ENCODE measurements around the gene MCF2L. TPM values are rescaled to one million over a fixed set of nuclear protein-coding genes. Genes with fewer than 3 reads are reported as not detected.

Gene MCF2L
- total RNA-seq, 1 experiment from 2014 or later = 9.5 TPM

DNA sequence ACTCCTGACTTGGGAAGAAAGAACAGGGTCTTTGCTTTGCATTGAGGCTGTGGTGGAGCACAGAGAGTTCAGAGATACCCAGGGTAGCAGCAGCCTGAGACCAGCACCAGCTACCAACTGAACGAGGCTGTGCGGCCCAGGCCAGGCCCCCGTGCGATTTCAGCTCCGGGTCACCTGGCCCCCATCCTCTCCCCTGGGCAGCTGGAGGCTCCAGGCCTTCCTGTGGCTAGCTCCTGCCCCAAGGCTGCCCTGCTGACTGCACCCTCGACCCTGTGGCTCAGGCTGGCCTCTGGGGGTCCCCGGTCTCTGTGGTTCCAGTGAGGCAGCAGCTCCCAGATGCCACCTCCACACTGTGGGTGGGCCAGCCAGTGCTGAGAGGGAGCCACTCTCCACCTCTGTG is 52.8 kb downstream of the MCF2L start:
- Histone ChIP-seq H3K4me3 (ENCODE audit: low read depth, low read length, poor library complexity, severe bottlenecking) (no peak overlapping the region), H3K27ac (ENCODE audit: low read depth, low read length, poor library complexity, severe bottlenecking) (no peak overlapping the region), H3K4me1 (ENCODE audit: insufficient read depth, low read length, poor library complexity, severe bottlenecking) (peaks cover 14% of the 10 kb centered on the region), H3K9me3 (ENCODE audit: low read depth, low read length, poor library complexity, severe bottlenecking) (no peaks in the 10 kb centered on the region), H3K27me3 (replicated peaks; ENCODE audit: insufficient read depth, low read depth, low read length, poor library complexity) (peaks cover 33% of the 10 kb centered on the region), H3K36me3 (ENCODE audit: insufficient read depth, low read length, poor library complexity, severe bottlenecking) (no peaks in the 10 kb centered on the region)
- TF ChIP-seq, protein P1, sequence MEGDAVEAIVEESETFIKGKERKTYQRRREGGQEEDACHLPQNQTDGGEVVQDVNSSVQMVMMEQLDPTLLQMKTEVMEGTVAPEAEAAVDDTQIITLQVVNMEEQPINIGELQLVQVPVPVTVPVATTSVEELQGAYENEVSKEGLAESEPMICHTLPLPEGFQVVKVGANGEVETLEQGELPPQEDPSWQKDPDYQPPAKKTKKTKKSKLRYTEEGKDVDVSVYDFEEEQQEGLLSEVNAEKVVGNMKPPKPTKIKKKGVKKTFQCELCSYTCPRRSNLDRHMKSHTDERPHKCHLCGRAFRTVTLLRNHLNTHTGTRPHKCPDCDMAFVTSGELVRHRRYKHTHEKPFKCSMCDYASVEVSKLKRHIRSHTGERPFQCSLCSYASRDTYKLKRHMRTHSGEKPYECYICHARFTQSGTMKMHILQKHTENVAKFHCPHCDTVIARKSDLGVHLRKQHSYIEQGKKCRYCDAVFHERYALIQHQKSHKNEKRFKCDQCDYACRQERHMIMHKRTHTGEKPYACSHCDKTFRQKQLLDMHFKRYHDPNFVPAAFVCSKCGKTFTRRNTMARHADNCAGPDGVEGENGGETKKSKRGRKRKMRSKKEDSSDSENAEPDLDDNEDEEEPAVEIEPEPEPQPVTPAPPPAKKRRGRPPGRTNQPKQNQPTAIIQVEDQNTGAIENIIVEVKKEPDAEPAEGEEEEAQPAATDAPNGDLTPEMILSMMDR (conservative IDR thresholded peaks at IDR 0.05; ENCODE audit: low read depth, low read length) = no peak
- intact Hi-C loops (cut with micrococcal nuclease; ENCODE audit: unreplicated experiment) = no loop called here
- POLR2A ChIA-PET (ENCODE audit: low non-redundant PET) = interaction anchor here (0.6 kb wide), 1 partner anchor 20 kb away, joined by 3 read pairs; no protein-coding TSS in a partner anchor
- BruUV-seq (replicated peaks) = no TSS peak
- DNase-seq (ENCODE audit: low spot score) = no peak
- CTCF ChIA-PET = no interaction called here

DNA sequence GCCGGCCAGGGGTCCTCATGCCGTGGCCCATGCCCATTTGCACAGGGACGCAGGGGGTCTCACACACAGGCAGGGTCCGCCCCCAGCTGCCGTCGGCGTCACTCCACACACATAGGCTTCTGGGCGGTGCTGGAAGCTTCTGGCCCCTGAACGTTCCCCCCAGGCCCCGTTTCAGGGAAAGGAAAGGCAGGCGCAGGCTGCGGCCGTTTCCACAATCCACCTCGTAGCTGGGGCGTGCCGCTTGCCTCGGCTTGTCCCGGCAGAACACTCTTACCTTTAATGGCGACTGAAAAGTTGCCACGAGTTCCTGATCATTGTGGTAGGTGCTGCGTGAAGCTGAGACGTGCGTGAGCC is 53.4 kb downstream of the MCF2L start:
- Histone ChIP-seq H3K27me3 (replicated peaks; ENCODE audit: insufficient read depth, low read depth, low read length, poor library complexity) (peaks cover 38% of the 10 kb centered on the region), H3K4me1 (ENCODE audit: insufficient read depth, low read length, poor library complexity, severe bottlenecking) (peaks cover 14% of the 10 kb centered on the region), H3K4me3 (ENCODE audit: low read depth, low read length, poor library complexity, severe bottlenecking) (no peak overlapping the region), H3K9me3 (ENCODE audit: low read depth, low read length, poor library complexity, severe bottlenecking) (no peaks in the 10 kb centered on the region), H3K27ac (ENCODE audit: low read depth, low read length, poor library complexity, severe bottlenecking) (no peak overlapping the region), H3K36me3 (ENCODE audit: insufficient read depth, low read length, poor library complexity, severe bottlenecking) (no peaks in the 10 kb centered on the region)
- TF ChIP-seq EZH2 (IDR thresholded peaks at IDR 0.05; ENCODE audit: borderline replicate concordance, low read depth, low read length, poor library complexity, severe bottlenecking) = no peak
- TF ChIP-seq, protein P1 (conservative IDR thresholded peaks at IDR 0.05; ENCODE audit: low read depth, low read length) = no peak
- BruUV-seq (replicated peaks) = no TSS peak
- DNase-seq (ENCODE audit: low spot score) = no peak
- ChIA-PET CTCF (no interaction called here), POLR2A (ENCODE audit: low non-redundant PET) (no interaction called here)
- intact Hi-C loops (cut with micrococcal nuclease; ENCODE audit: unreplicated experiment) = no loop called here

DNA sequence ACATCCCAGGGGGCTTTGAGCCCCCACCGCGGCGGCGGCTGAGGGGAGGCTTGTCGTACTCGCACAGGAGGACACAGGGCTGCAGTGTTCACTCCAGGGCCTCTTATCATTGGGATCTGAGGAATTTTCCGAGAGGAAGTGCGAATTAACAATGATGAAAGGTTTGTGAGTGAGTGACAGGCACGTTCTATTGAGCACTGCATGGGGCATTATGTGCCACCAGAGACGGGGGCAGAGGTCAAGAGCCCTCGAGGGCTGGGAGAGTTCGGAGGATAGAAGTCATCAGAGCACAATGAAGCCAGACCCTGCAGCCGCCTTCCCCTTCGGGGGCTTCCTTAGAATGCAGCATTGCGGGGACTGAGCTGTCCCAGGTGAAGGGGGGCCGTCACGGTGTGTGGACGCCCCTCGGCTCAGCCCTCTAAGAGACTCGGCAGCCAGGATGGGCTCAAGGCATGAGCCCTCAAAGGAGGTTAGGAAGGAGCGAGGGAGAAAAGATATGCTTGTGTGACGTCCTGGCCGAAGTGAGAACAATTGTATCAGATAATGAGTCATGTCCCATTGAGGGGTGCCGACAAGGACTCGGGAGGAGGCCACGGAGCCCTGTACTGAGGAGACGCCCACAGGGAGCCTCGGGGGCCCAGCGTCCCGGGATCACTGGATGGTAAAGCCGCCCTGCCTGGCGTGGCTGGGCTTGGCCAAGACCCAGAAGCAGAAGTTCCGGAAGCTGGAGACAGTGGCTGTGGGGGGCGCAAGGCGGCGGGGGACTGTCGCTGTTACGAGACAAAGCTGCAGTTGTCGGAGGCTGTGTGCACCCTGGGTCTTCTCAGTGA is 53.9 kb downstream of the MCF2L start:
- BruUV-seq (replicated peaks) = no TSS peak
- POLR2A ChIA-PET (ENCODE audit: low non-redundant PET) = no interaction called here

More for the DNA sequence above, 53.9 kb downstream of the MCF2L start:
- no peak overlapping the region for H3K4me3 ChIP-seq (ENCODE audit: low read depth, low read length, poor library complexity, severe bottlenecking)
- no peaks in the 10 kb centered on the region for H3K36me3 ChIP-seq (ENCODE audit: insufficient read depth, low read length, poor library complexity, severe bottlenecking)
- H3K27me3 ChIP-seq (replicated peaks; ENCODE audit: insufficient read depth, low read depth, low read length, poor library complexity) = peaks cover 40% of the 10 kb centered on the region
- peak; percentile 43 for DNase-seq (ENCODE audit: low spot score)
- H3K9me3 ChIP-seq (ENCODE audit: low read depth, low read length, poor library complexity, severe bottlenecking) = no peaks in the 10 kb centered on the region
- TF ChIP-seq, protein P1 (conservative IDR thresholded peaks at IDR 0.05; ENCODE audit: low read depth, low read length) = no peak
- peak; percentile 10 for TF ChIP-seq EZH2 (IDR thresholded peaks at IDR 0.05; ENCODE audit: borderline replicate concordance, low read depth, low read length, poor library complexity, severe bottlenecking)
- H3K27ac ChIP-seq (ENCODE audit: low read depth, low read length, poor library complexity, severe bottlenecking) = no peak overlapping the region
- intact Hi-C loops (cut with micrococcal nuclease; ENCODE audit: unreplicated experiment) = no loop called here
- CTCF ChIA-PET = no interaction called here
- peaks cover 14% of the 10 kb centered on the region for H3K4me1 ChIP-seq (ENCODE audit: insufficient read depth, low read length, poor library complexity, severe bottlenecking)
